Measurements from ENCODE around the gene NR0B1.

DNA sequence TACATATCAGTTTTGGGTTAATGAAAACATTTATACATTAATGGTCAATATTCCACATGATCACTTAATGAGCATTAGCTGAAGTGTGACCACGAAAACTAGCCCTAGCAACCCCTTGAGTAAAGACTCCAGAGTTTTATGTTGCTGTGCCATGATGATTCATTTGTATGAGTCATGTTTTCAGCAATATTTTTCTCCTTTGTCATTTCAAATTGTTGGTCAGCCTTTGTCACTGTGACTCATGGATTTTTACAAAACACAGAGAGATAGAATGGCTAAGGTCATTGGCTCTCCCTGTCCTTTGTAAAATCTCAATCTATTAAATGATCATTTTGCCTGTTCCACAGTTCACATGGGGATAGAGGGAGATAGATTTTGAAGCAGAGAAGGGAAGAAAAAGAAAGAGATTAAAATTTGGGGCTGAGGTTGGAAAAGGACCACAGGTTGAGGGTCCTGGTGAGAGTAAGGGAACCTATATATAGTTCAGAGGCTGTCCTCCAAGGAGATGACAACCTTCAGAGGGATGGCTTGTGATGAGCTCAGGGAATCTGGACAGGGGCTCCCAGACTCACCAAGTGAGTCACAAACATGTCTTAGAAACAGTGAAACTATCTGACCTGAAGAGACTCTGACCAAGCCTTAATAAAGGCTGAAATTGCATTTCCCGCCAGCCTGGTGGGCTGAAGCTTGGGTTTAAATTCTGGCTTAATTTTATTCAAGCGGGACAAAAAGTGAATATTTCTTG is 25.6 kb downstream of the NR0B1 start:
- TF ChIP-seq EZH2 (IDR thresholded peaks at IDR 0.05; ENCODE audit: insufficient read depth, poor library complexity, severe bottlenecking), result no peak
- TF ChIP-seq EZH2phosphoT487 (IDR thresholded peaks at IDR 0.05; ENCODE audit: insufficient read depth, low read depth), result no peak
